Chondrocyte (in vitro differentiated cells): ENCODE results near the gene AAGAB. TPM values are rescaled to one million over a fixed set of nuclear protein-coding genes. Genes with fewer than 3 reads are reported as not detected.

Experiments
- DNase-seq: peaks from one replicate; pipeline ENCODE4 v3.0.0; 2021; ENCODE audit warnings: mixed read lengths, low spot score
- H3K27ac Mint-ChIP-seq: one replicate; pipeline ENCODE4 v1.8.0; 2021; ENCODE audit warnings: mild to moderate bottlenecking, moderate library complexity, mixed read lengths; ENCODE audit not compliant: unreplicated experiment
- H3K27me3 Mint-ChIP-seq: 2 replicates; pipeline ENCODE4 v1.8.0; 2021; ENCODE audit warnings: low read depth, mixed read lengths
- H3K36me3 Mint-ChIP-seq: 2 replicates; pipeline ENCODE4 v1.8.0; 2021; ENCODE audit warnings: low read depth, mixed read lengths
- H3K4me1 Mint-ChIP-seq: 2 replicates; pipeline ENCODE4 v1.8.0; 2021; ENCODE audit warnings: low read depth, mild to moderate bottlenecking, mixed read lengths
- H3K4me3 Mint-ChIP-seq: one replicate; pipeline ENCODE4 v1.8.0; 2021; ENCODE audit warnings: mild to moderate bottlenecking, moderate library complexity, mixed read lengths; ENCODE audit not compliant: unreplicated experiment
- H3K9me3 Mint-ChIP-seq: 2 replicates; pipeline ENCODE4 v1.8.0; 2021; ENCODE audit warnings: low read depth, mixed read lengths
- CTCF ChIP-seq: fragments of 200-600 bp; sonication (generic); IDR thresholded peaks from 2 replicates; pipeline ENCODE4 v1.5.0; 2021; ENCODE audit warnings: antibody characterized with exemption, mild to moderate bottlenecking, moderate library complexity
- total RNA-seq: library from RNA; stranded (reverse); gene quantifications from 3 replicates; pipeline ENCODE4 v1.2.1, GENCODE V29; 2021

The AAGAB gene
- total RNA-seq, 1 donor from 2014 or later = 32.0 TPM

- no peak overlapping the region for H3K4me3 Mint-ChIP-seq
- peak overlapping the region; percentile 78 for H3K27ac Mint-ChIP-seq
- H3K9me3 Mint-ChIP-seq = no peaks in the 10 kb centered on the region
- DNase-seq = peak; percentile 38
- TF ChIP-seq CTCF = no peak
- H3K4me1 Mint-ChIP-seq = peaks cover 40% of the 10 kb centered on the region
- H3K36me3 Mint-ChIP-seq = peaks cover 18% of the 10 kb centered on the region
- no peaks in the 10 kb centered on the region for H3K27me3 Mint-ChIP-seq
Observed at GRCh38 chr15:67178569-67179210, 75.8 kb downstream of the AAGAB start.

GRCh38 chr15:67177752-67178151, 76.7 kb downstream of the AAGAB start:
- no peaks in the 10 kb centered on the region for H3K27me3 Mint-ChIP-seq
- TF ChIP-seq CTCF = no peak
- peak overlapping the region; percentile 78 for H3K27ac Mint-ChIP-seq
- H3K4me1 Mint-ChIP-seq = peaks cover 40% of the 10 kb centered on the region
- no peak for DNase-seq
- no peaks in the 10 kb centered on the region for H3K9me3 Mint-ChIP-seq
- peaks cover 24% of the 10 kb centered on the region for H3K36me3 Mint-ChIP-seq
- no peak overlapping the region for H3K4me3 Mint-ChIP-seq

GRCh38 chr15:67176195-67176971, 78.1 kb downstream of the AAGAB start:
- Mint-ChIP-seq H3K27me3 (no peaks in the 10 kb centered on the region), H3K4me1 (peaks cover 46% of the 10 kb centered on the region), H3K4me3 (no peak overlapping the region), H3K27ac (no peak overlapping the region), H3K9me3 (no peaks in the 10 kb centered on the region), H3K36me3 (peaks cover 29% of the 10 kb centered on the region)
- no peak for DNase-seq
- TF ChIP-seq CTCF = no peak

GRCh38 chr15:67175643-67176071, 78.8 kb downstream of the AAGAB start:
- no peak for TF ChIP-seq CTCF
- H3K9me3 Mint-ChIP-seq = no peaks in the 10 kb centered on the region
- H3K4me1 Mint-ChIP-seq = peaks cover 46% of the 10 kb centered on the region
- peaks cover 32% of the 10 kb centered on the region for H3K36me3 Mint-ChIP-seq
- no peak overlapping the region for H3K4me3 Mint-ChIP-seq
- H3K27me3 Mint-ChIP-seq = no peaks in the 10 kb centered on the region
- DNase-seq = no peak
- H3K27ac Mint-ChIP-seq = no peak overlapping the region

- Mint-ChIP-seq H3K4me1 (peaks cover 46% of the 10 kb centered on the region), H3K4me3 (no peak overlapping the region), H3K27ac (no peak overlapping the region), H3K9me3 (no peaks in the 10 kb centered on the region), H3K36me3 (peaks cover 37% of the 10 kb centered on the region), H3K27me3 (no peaks in the 10 kb centered on the region)
- no peak for DNase-seq
- no peak for TF ChIP-seq CTCF
Observed at GRCh38 chr15:67174864-67175573, 79.4 kb downstream of the AAGAB start.
